ENCODE data around the gene WDR27. TPM values are rescaled to one million over a fixed set of nuclear protein-coding genes. Genes with fewer than 3 reads are reported as not detected.

Gene WDR27
- total RNA-seq, 3 donors from 2014 or later: 30.9 to 60.5 (median 49.1) TPM

DNA sequence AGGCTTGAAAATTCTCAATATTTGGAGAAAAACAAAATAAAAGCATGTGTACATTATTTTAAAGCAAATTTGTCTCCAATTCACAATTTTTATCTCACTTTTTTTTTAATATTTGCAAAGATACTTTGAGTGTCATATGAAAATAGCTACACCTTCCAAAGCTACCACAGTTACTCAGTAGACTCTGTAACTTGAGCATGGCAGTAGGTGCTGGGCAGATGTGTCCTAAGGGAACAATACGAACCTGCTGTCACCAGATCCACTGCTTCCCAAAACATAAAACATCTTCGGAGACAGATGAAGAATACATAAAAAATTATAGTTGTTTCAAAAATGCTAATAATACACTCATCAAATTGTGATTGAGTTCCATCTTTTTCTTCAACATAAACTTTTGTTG is 10.6 kb downstream of the WDR27 start:
- Histone ChIP-seq H3K36me3 (ENCODE audit: low read depth) (no peaks in the 10 kb centered on the region), H3K9me3 (peaks cover 18% of the 10 kb centered on the region), H3K4me3 (no peak overlapping the region), H3K4me1 (ENCODE audit: low read depth) (no peaks in the 10 kb centered on the region)
- intact Hi-C loops (cut with DNase I, micrococcal nuclease): no loop called here
- no peak for ATAC-seq
- TF ChIP-seq CTCF (IDR thresholded peaks at IDR 0.05): no peak
- no peak for DNase-seq

DNA sequence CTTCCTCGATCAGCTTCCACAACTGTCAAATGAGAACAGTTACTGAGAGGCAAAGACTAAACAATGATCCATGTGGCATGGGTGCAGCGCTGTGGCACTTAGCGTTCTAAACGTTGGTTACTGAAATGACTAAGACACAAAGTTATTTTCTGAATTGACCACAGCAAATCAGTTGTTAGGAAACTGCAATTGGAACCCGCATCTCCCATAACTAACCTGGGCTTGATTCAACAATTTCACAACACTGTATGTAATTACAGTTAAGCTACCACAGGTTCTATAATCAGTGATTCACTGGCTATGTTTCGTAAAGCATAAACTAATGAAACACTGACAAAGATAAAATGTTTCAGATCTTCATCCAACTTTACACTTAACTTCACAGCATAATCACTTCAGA is 12.5 kb downstream of the WDR27 start:
- ATAC-seq (no peak), DNase-seq (no peak)
- no peaks in the 10 kb centered on the region for H3K36me3 ChIP-seq (ENCODE audit: low read depth)
- intact Hi-C loops (cut with DNase I, micrococcal nuclease): no loop called here
- H3K4me3 ChIP-seq: no peak overlapping the region
- no peaks in the 10 kb centered on the region for H3K4me1 ChIP-seq (ENCODE audit: low read depth)
- no peak for TF ChIP-seq CTCF (IDR thresholded peaks at IDR 0.05)
- H3K9me3 ChIP-seq: peaks cover 23% of the 10 kb centered on the region

- DNase-seq (no peak), ATAC-seq (no peak)
- no peaks in the 10 kb centered on the region for H3K36me3 ChIP-seq (ENCODE audit: low read depth)
- H3K9me3 ChIP-seq: peaks cover 19% of the 10 kb centered on the region
- no peak overlapping the region for H3K4me3 ChIP-seq
- TF ChIP-seq CTCF (IDR thresholded peaks at IDR 0.05): no peak
- intact Hi-C loops (cut with DNase I, micrococcal nuclease): no loop called here
- H3K4me1 ChIP-seq (ENCODE audit: low read depth): no peaks in the 10 kb centered on the region
Observed at GRCh38 chr6:169685860-169686259, 16.0 kb downstream of the WDR27 start.

DNA sequence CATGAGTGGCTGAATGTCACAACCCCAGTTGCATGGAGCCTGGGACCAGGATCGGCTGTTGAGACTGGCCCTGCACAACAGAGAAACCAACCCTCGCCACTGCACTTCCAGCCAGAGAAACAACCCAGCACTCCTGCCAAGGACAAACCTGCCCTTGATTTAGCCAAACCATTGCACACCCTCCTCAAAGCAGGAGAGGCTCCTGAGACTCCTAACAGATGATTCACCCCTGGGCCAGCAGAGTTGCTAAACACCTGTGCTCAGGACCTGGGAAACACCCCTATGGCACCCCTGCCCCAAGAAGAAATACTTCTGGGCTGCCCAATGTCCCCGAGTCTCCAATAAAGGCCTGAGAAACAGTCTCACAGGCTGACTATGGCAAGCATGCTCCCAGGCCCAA is 17.8 kb downstream of the WDR27 start:
- no peak for TF ChIP-seq CTCF (IDR thresholded peaks at IDR 0.05)
- Histone ChIP-seq H3K9me3 (peaks cover 19% of the 10 kb centered on the region), H3K4me3 (no peak overlapping the region), H3K36me3 (ENCODE audit: low read depth) (peaks cover 4% of the 10 kb centered on the region), H3K4me1 (ENCODE audit: low read depth) (no peaks in the 10 kb centered on the region)
- intact Hi-C loops (cut with DNase I, micrococcal nuclease): no loop called here
- ATAC-seq: no peak
- DNase-seq: no peak

GRCh38 chr6:169678342-169678741 is 23.5 kb downstream of the WDR27 start:
- intact Hi-C loops (cut with DNase I, micrococcal nuclease): no loop called here
- DNase-seq (no peak), ATAC-seq (no peak)
- Histone ChIP-seq H3K4me3 (no peak overlapping the region), H3K4me1 (ENCODE audit: low read depth) (no peaks in the 10 kb centered on the region), H3K36me3 (ENCODE audit: low read depth) (peaks cover 4% of the 10 kb centered on the region), H3K9me3 (no peaks in the 10 kb centered on the region)
- TF ChIP-seq CTCF (IDR thresholded peaks at IDR 0.05): no peak

GRCh38 chr6:169677096-169677495 is 24.7 kb downstream of the WDR27 start:
- no peaks in the 10 kb centered on the region for H3K9me3 ChIP-seq
- no peak overlapping the region for H3K4me3 ChIP-seq
- no peaks in the 10 kb centered on the region for H3K4me1 ChIP-seq (ENCODE audit: low read depth)
- ATAC-seq (no peak), DNase-seq (no peak)
- TF ChIP-seq CTCF (IDR thresholded peaks at IDR 0.05): no peak
- intact Hi-C loops (cut with DNase I, micrococcal nuclease): no loop called here
- H3K36me3 ChIP-seq (ENCODE audit: low read depth): peaks cover 4% of the 10 kb centered on the region

Data from mucosa of descending colon (tissue), 3 donors.